Panc1 (cell line): ENCODE results near the gene TMEM217.

Experiments used
- POLR2AphosphoS5 ChIP-seq: IDR thresholded peaks from 2 replicates; pipeline ENCODE4 v1.6.1; 2012; ENCODE audit warnings: mild to moderate bottlenecking, low read depth, low read length, moderate library complexity
- REST ChIP-seq, 2 experiments: IDR thresholded peaks; 2 replicates each; pipeline ENCODE4 v1.6.1; 2011 to 2012; ENCODE audit warnings: low read depth in 2 of 2, control low read depth in 1 of 2, low read length in 1 of 2, mild to moderate bottlenecking in 1 of 2, moderate library complexity in 1 of 2; ENCODE audit not compliant: insufficient read depth in 1 of 2
- SIN3A ChIP-seq: IDR thresholded peaks from 2 replicates; pipeline ENCODE4 v1.6.1; 2012; ENCODE audit warnings: low read depth, mild to moderate bottlenecking, low read length, moderate library complexity, borderline replicate concordance; ENCODE audit not compliant: insufficient read depth
- TF ChIP-seq, protein P1 (sequence below): fragments of 450-650 bp; IDR thresholded peaks from 2 replicates; pipeline ENCODE4 v1.5.1; 2017; ENCODE audit warnings: mild to moderate bottlenecking

DNA sequence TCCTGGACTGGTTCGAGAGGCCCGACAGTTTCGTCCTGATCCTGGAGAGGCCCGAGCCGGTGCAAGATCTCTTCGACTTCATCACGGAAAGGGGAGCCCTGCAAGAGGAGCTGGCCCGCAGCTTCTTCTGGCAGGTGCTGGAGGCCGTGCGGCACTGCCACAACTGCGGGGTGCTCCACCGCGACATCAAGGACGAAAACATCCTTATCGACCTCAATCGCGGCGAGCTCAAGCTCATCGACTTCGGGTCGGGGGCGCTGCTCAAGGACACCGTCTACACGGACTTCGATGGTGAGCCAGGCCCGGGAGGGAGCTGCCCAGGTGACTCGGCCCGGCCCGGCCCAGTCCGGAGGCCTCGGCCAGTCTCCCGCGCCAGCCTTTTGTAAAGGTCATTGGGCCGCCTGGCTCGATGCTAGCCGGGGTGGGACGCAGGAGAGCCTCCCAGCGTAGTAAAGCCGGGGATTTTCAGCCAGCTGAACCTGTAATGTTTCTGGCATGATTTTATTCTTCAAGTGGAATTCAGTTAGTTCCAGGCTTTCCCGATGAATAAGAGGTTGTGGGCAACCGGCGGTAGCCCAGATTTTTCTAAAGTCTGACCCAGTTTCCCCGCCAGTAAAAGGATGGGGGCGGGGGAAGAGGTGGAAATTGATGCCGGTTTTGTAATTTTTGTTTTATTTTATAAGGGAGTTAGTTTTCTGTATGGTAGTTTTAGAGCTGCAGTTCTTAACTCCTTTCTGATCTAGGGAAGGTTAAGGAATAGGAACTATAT, 86.6 kb downstream of the TMEM217 start:
- TF ChIP-seq, protein P1, sequence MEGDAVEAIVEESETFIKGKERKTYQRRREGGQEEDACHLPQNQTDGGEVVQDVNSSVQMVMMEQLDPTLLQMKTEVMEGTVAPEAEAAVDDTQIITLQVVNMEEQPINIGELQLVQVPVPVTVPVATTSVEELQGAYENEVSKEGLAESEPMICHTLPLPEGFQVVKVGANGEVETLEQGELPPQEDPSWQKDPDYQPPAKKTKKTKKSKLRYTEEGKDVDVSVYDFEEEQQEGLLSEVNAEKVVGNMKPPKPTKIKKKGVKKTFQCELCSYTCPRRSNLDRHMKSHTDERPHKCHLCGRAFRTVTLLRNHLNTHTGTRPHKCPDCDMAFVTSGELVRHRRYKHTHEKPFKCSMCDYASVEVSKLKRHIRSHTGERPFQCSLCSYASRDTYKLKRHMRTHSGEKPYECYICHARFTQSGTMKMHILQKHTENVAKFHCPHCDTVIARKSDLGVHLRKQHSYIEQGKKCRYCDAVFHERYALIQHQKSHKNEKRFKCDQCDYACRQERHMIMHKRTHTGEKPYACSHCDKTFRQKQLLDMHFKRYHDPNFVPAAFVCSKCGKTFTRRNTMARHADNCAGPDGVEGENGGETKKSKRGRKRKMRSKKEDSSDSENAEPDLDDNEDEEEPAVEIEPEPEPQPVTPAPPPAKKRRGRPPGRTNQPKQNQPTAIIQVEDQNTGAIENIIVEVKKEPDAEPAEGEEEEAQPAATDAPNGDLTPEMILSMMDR = no peak
- TF ChIP-seq REST (IDR thresholded peaks at IDR 0.05; ENCODE audit: insufficient read depth in 1 of 2, low read depth in 2 of 2, low read length in 1 of 2) (no peak), POLR2AphosphoS5 (no peak), SIN3A (no peak)
